Erythroblast (primary cell): ENCODE results near the gene POMT1.

Source experiments
- DNase-seq, 2 experiments: peaks; one replicate each; lab custom pipeline; 2025; lab: John Stamatoyannopoulos, UW
- GATA1 ChIP-seq: IDR thresholded peaks from 2 replicates; pipeline ENCODE4 v1.6.1; 2011; ENCODE audit warnings: low read depth, mild to moderate bottlenecking, control low read depth, low read length, moderate library complexity
- POLR2A ChIP-seq: IDR thresholded peaks from 2 replicates; pipeline ENCODE4 v1.6.1; 2011; ENCODE audit warnings: mild to moderate bottlenecking, low read length

The POMT1 gene

GRCh38 chr9:131482343-131483006 is 20.2 kb upstream of the POMT1 start:
- no peak for DNase-seq
- TF ChIP-seq POLR2A (no peak), GATA1 (no peak)

- TF ChIP-seq GATA1 (no peak), POLR2A (no peak)
- DNase-seq, result no peak
Observed at GRCh38 chr9:131483319-131484050, 19.2 kb upstream of the POMT1 start.

GRCh38 chr9:131484051-131484445 is 18.7 kb upstream of the POMT1 start:
- DNase-seq, result no peak
- TF ChIP-seq GATA1, result no peak
- TF ChIP-seq POLR2A, result no peak

GRCh38 chr9:131484560-131485185 is 18.0 kb upstream of the POMT1 start:
- no peak for DNase-seq

GRCh38 chr9:131485206-131485605 is 17.5 kb upstream of the POMT1 start:
- TF ChIP-seq POLR2A, result no peak
- no peak for TF ChIP-seq GATA1
- DNase-seq, result no peak

More at GRCh38 chr9:131484560-131485185, 18.0 kb upstream of the POMT1 start:
- TF ChIP-seq POLR2A, result no peak
- no peak for TF ChIP-seq GATA1

GRCh38 chr9:131485728-131486422 is 16.8 kb upstream of the POMT1 start:
- DNase-seq, result no peak

GRCh38 chr9:131487001-131487400 is 15.7 kb upstream of the POMT1 start:
- DNase-seq, result no peak
- TF ChIP-seq GATA1 (no peak), POLR2A (no peak)

More at GRCh38 chr9:131485728-131486422, 16.8 kb upstream of the POMT1 start:
- no peak for TF ChIP-seq POLR2A
- no peak for TF ChIP-seq GATA1

- TF ChIP-seq GATA1 (no peak), POLR2A (no peak)
- no peak for DNase-seq
Observed at GRCh38 chr9:131487621-131488031, 15.1 kb upstream of the POMT1 start.

GRCh38 chr9:131490514-131490913 is 12.2 kb upstream of the POMT1 start:
- TF ChIP-seq POLR2A (no peak), GATA1 (no peak)
- no peak for DNase-seq

GRCh38 chr9:131491001-131491710 is 11.6 kb upstream of the POMT1 start:
- DNase-seq, result no peak
- TF ChIP-seq POLR2A, result no peak
- no peak for TF ChIP-seq GATA1

- TF ChIP-seq GATA1, result no peak
- TF ChIP-seq POLR2A, result no peak
- DNase-seq, result no peak
Observed at GRCh38 chr9:131492070-131492469, 10.6 kb upstream of the POMT1 start.

GRCh38 chr9:131494296-131494870 is 8.3 kb upstream of the POMT1 start:
- DNase-seq, result no peak
- no peak for TF ChIP-seq POLR2A
- no peak for TF ChIP-seq GATA1

GRCh38 chr9:131495785-131496184 is 6.9 kb upstream of the POMT1 start:
- TF ChIP-seq POLR2A, result no peak
- no peak for DNase-seq
